Measurements from ENCODE around the gene EPB41L4A. TPM values are rescaled to one million over a fixed set of nuclear protein-coding genes. Genes with fewer than 3 reads are reported as not detected.
"Not testable (repeated sequence)": the region's sequence is repeated elsewhere in the genome, so short reads cannot be mapped to it uniquely, and the experiment has no call there.

EPB41L4A gene
- polyA plus RNA-seq, 1 donor = 6.1 TPM

- DNase-seq = no peak
These were observed 21.4 kb downstream of the EPB41L4A start for GRCh38 chr5:112397690-112398089.

- DNase-seq = no peak
These were observed 22.6 kb downstream of the EPB41L4A start for GRCh38 chr5:112396430-112396829.

GRCh38 chr5:112395299-112395698 lies 23.8 kb downstream of the EPB41L4A start:
- DNase-seq = not testable (repeated sequence)

GRCh38 chr5:112390327-112390726 lies 28.8 kb downstream of the EPB41L4A start:
- DNase-seq = no peak

- no peak for DNase-seq
These were observed 30.3 kb downstream of the EPB41L4A start for GRCh38 chr5:112388739-112389138.

- DNase-seq = no peak
These were observed 31.0 kb downstream of the EPB41L4A start for GRCh38 chr5:112388074-112388473.

- no peak for DNase-seq
These were observed 32.3 kb downstream of the EPB41L4A start for GRCh38 chr5:112386766-112387165.

- DNase-seq = no peak
These were observed 33.1 kb downstream of the EPB41L4A start for GRCh38 chr5:112385969-112386368.

GRCh38 chr5:112385566-112385965 lies 33.5 kb downstream of the EPB41L4A start:
- DNase-seq = no peak

- DNase-seq = no peak
These were observed 34.6 kb downstream of the EPB41L4A start for GRCh38 chr5:112384523-112384922.

GRCh38 chr5:112382886-112383285 lies 36.2 kb downstream of the EPB41L4A start:
- DNase-seq = no peak

GRCh38 chr5:112381521-112381920 lies 37.6 kb downstream of the EPB41L4A start:
- no peak for DNase-seq

GRCh38 chr5:112379542-112380325 lies 39.3 kb downstream of the EPB41L4A start:
- DNase-seq = no peak

- no peak for DNase-seq
These were observed 44.3 kb downstream of the EPB41L4A start for GRCh38 chr5:112374818-112375217.

- no peak for DNase-seq
These were observed 44.7 kb downstream of the EPB41L4A start for GRCh38 chr5:112374356-112374755.

- DNase-seq = no peak
These were observed 45.2 kb downstream of the EPB41L4A start for GRCh38 chr5:112373885-112374284.

- DNase-seq = no peak
These were observed 46.5 kb downstream of the EPB41L4A start for GRCh38 chr5:112372543-112372942.

GRCh38 chr5:112371067-112371466 lies 48.0 kb downstream of the EPB41L4A start:
- no peak for DNase-seq

- DNase-seq = no peak
These were observed 51.7 kb downstream of the EPB41L4A start for GRCh38 chr5:112367400-112367799.

- no peak for DNase-seq
These were observed 52.1 kb downstream of the EPB41L4A start for GRCh38 chr5:112366987-112367386.

GRCh38 chr5:112360740-112361139 lies 58.3 kb downstream of the EPB41L4A start:
- DNase-seq = not testable (repeated sequence)

- no peak for DNase-seq
These were observed 62.7 kb downstream of the EPB41L4A start for GRCh38 chr5:112356178-112356956.

GRCh38 chr5:112355058-112355685 lies 63.9 kb downstream of the EPB41L4A start:
- no peak for DNase-seq
